Spleen (tissue), 7 donors: ENCODE results near the gene ABCG5.

ENCODE experiments used
- CTCF ChIP-seq, 11 experiments: fragments of 200-600 bp in 7 of 11; fragments of 450-650 bp in 4 of 11; sonication (generic) in 4 of 11; IDR thresholded peaks in 8 of 11; conservative IDR thresholded peaks in 3 of 11; 1 replicate in 7 of 11; 2 replicates in 4 of 11; pipeline versions ENCODE4 v1.4.0 to v1.8.0; 2016 to 2021; ENCODE audit warnings: antibody characterized with exemption in 11 of 11, inconsistent platforms in 4 of 11, mild to moderate bottlenecking in 1 of 11
- POLR2A ChIP-seq, 3 donors: fragments of 450-650 bp; IDR thresholded peaks; one replicate each; pipeline ENCODE4 v1.5.1; 2017; ENCODE audit warnings: antibody characterized with exemption in 3 of 3, mild to moderate bottlenecking in 1 of 3
- POLR2AphosphoS5 ChIP-seq, 3 donors: sonication (generic); formaldehyde crosslinking; IDR thresholded peaks; one replicate each; pipeline ENCODE4 v1.5.1; 2017; ENCODE audit warnings: antibody characterized with exemption in 3 of 3
- donor health status: DM: no; HTN: no; CAD: no; lungs with moderate emphysema.
- donor health status: DM: no; HTN: no; CAD: no.
- donor health status: DM: no; HTN: no; CAD: no.

GRCh38 chr2:43792653-43793052 is 46.0 kb downstream of the ABCG5 start:
- TF ChIP-seq CTCF (IDR thresholded peaks at IDR 0.05 in 8 of 11, conservative IDR thresholded peaks at IDR 0.05 in 3 of 11) (no peak), POLR2A (IDR thresholded peaks at IDR 0.05) (no peak), POLR2AphosphoS5 (IDR thresholded peaks at IDR 0.05) (no peak)
